Measurements from ENCODE around the gene RHBDD3.

The RHBDD3 gene

DNA sequence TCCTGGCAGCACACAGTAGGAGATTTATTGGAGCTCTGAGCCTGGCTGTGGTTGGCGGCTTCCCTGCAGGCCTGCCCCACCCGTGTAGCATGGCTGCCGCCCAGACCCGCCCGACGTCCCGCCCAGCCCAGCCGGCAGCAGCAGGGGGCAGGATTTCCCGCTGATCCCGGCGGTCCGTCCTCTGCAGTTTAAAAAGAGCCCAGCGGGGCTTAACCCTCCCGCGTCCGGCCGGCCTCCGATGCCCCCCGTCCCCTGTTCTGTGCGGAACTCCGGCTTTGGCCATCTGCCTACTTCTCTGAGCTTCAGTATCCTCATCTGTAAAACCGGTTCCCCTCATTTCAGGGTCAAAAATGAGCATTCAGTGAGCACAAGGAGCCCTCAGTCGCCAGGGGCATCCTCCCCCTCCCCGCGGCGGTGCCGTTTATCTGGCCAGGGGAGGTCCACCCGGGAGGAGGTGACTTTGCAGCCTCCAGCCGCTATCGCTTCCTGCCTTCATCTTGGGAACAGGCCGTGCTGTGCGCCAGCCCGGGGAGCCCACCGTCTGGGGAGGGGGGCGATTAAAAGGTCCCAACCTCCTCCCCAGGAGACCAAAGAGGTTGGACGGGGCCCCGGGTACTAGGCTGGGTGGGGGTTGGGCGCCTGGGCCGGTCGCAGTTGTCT lies 38.5 kb upstream of the RHBDD3 start, which contains the start of gene GAS2L1:
GAS2L1 (plus strand) TSS at position 476 of the 660 bp plus-strand sequence. CDS start 1,456 bp downstream, outside the sequence.
- peak; percentile 67 to 72 for DNase-seq

DNA sequence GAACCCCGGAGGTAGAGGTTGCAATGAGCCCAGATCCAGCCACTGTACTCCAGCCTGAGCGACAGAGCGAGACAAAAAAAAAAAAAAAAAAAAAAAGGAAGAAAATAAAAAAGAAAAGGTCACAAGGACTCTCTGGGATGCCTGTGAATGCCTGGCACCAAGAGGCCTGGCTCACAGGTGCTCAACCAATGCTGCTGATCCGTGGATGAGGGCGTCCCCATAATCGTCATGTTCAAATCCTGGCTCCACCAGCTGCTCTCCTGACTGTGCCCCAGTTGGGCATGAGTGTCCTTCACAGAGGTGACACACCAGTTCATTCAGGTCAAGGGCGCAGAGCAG lies 38.0 kb upstream of the RHBDD3 start:
- DNase-seq = no peak

DNA sequence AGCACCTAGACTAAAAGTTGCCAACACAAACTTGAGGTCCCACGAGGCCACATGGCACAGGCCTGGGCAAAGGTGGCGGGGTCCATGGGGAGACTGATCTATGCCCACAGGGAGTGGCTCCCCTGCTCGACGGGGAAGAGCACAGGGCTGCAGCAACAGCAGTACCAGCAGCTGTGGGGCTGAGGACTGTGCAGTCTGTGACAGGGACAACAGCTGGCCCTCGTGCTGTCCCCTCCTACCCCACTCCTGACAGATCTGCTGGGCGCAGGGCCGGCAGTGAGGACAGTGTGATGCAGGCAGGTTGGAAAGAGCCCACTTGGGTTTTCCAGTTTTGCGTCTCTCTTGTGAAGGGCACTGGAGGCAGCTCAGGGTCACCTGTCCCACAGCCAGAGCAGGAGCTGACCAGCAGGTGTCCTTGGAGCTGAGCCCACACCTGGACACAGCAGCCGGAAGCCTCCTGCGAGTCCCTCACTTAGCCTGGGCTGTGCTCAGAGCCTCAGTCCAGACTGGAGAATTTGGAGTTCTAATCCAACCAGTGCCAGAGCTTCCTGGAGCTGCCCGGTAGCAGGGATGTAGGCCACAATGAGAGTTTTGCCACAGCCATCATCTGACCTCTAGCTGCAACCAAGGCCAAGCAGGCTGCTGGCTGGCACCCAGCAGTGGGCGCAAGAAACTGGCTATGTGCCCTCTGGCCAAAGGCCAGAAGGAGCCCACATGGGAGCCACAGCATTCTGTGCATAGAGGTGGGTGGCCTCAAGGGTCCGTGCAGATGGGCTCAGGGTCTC lies 35.1 kb upstream of the RHBDD3 start:
- DNase-seq = no peak

DNA sequence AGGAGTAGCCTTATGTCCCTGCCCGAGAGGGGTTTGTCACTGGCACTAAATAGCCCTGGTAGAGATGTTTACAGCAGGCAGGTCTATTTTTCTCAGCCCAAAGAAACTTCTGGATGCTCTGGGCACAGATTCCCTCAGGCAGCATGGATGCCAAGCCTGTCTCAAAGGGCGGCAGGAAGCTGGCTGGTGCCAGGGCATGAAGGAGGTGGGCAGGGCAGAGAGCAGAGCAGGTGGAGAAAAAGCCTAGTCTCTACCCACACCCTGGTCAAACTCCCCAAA lies 34.6 kb upstream of the RHBDD3 start:
- DNase-seq = no peak

DNA sequence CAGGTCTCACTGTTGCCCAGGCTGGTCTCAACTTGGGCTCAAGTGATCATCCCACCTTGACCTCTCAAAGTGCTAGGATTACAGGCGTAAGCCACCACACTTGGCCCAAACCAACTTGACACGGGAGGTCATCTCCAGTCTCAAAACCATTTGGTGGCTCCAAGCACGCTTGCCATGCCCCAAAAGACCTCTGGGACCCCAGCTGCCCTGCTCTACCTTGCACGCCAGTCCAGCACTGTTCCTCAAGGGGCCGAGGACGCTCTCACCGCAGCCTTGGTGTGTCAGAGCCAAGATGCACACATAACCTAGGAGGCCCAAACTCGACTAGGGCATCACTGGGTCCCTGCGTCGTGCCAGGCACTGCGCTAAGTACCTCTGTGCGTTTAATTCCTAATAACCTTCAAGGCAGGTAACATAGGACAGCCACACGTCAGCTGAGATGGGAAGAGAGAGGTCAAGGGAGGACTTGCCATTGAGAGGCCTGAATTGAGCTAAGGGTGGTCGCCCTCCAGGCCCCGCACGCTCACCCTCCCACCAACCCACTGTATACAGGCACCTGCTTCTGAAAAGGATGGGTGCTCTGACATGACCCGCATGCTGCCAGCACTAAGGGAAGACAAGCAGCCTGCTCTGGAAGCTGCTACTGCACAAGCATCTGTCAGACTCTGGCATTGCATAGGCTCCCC lies 34.1 kb upstream of the RHBDD3 start:
- peak in 1 of 2 experiments; percentile 32 for DNase-seq

DNA sequence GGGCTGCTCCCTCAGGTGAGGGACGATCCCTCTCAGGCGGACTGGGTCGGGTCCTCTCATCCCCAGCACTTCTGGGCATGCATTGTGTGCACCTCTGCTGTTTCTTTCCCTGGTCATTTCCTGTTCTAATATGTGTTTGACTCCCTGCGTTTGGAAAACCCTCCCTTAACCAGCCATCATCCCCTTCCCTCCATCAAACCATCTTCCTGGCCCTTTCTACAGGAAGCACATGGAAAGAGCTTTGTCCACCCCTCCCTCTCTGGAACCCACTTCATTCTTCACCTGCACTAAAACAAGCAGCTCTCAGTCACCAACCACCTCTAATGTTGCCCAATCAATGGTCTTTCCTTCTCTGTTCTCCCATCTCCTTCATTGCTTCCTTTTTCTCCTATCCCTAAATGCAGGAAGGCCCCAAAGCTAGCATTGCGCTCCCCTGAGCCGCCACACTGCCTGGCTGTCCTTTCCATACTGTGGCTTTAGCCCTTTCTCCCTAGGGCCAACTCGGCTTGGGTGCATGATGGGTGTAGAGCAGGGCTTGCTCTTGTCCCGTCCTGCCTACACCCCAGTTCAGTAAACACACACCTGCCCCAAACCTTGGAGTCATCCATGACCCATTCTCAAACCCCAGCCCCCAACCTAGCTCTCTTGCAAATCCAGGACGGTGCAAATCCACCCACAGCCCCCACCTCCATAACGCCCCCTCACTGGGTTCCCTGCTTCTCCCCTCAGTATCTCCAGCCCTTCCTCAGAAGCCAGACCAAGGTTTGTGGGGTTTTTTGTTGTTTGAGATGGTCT lies 33.2 kb upstream of the RHBDD3 start:
- DNase-seq = peak; percentile 49 to 51

DNA sequence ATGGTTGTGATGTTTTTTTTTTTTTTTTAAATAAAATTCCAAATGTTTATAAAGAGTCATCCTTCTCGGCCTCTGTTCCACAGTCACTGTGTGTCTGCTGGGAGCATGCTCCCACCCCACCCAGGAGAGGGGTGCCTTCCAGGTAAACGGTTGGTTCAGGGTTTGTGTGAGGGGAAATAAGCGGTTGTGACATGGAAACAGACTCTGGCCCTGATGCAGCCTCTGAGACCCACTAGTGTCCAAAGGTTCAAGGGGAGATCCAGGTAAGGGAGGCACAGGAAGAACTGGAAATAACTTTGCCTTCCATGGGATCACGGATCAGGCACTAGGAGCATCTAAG lies 32.7 kb upstream of the RHBDD3 start:
- DNase-seq = peak in 1 of 2 experiments; percentile 19

DNA sequence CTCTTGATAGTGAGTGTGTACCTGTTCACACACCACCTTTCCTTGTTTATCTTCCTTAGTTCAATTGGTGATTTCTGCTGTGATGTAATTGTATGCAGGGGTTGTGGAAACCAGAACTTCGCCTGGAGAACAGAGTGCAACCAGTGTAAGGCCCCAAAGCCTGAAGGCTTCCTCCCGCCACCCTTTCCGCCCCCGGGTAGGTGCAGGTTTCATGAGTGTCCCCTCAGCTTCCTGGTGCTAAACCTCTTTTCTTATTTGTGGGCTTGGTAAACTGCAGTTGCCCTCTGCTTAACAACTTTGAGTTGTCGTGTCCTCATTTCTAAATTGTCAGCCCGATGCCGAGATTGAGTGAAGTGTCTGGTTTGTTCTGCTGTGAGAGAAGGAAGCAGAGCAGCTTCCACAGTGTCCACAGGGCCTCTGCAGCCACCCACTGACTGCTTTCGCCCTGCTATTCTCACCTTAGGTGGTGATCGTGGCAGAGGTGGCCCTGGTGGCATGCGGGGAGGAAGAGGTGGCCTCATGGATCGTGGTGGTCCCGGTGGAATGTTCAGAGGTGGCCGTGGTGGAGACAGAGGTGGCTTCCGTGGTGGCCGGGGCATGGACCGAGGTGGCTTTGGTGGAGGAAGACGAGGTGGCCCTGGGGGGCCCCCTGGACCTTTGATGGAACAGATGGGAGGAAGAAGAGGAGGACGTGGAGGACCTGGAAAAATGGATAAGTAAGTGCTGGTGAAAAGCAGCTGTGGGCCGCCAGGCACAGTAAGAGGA lies 31.5 kb upstream of the RHBDD3 start:
- peak; percentile 15 to 19 for DNase-seq

DNA sequence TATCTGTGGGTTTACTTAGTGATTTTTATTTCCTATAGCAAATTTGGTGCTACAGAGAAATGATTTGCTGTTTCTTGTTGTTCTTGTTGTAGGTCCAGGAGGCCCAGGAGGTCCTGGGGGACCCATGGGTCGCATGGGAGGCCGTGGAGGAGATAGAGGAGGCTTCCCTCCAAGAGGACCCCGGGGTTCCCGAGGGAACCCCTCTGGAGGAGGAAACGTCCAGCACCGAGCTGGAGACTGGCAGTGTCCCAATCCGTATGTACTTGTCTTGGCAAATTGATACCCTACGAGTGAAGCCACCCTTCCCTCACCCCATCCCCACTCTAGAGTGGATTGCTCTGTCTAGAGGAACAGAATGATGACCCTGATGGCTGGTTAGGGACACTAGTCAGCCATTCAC lies 30.9 kb upstream of the RHBDD3 start:
- peak in 1 of 2 experiments; percentile 21 for DNase-seq

DNA sequence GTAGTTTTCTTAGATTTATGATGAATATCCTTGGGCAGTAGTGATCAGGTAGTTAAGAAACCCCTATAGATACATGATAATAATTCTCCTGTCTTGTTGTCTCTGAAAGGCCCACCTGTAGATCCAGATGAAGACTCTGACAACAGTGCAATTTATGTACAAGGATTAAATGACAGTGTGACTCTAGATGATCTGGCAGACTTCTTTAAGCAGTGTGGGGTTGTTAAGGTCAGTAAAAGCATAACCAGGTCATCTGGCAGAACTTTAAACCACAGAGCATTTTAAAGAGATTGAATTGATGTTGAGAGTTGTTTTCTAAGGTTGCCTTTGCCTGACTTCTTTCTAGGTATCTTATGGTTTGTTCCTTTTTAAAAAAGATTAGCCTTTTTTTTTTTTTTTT lies 24.6 kb upstream of the RHBDD3 start:
- no peak for DNase-seq

DNA sequence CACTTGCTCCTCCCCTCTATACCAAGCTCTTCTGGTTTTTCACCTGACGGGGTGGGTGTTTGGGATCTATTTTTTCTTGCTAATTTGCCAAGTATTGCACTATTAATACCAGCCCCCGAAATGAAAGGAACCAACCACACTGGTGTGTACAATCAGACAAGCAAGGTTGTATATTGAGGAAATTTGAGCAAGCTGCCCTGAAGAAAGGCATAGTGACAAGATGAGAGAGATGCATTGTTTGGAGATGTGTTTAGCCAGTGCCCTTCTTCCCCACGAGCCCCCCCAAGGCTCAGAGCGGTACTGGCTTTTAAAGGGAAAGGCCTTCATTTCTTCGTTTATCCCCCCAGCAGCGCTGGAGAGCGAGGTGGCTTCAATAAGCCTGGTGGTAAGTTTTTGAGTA lies 23.4 kb upstream of the RHBDD3 start:
- peak; percentile 15 to 19 for DNase-seq

DNA sequence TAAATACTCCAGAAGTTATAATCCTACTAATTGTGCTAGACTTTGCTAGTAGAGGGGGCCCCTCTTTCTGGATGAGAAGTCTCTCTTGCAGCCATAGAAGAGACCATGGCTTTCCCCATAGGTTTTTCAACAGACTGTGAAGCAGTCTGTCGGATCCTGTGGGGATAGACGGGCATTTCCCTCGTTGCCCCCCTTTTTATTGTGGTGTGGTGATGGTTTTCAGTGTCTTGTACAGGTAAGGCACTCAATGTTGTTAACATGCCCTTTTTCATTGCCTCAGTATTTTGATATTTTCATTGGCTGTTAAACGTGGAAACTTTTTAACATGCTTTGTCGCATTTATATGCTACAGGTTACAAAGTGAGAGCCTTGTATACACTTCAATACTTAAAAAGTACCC lies 22.3 kb upstream of the RHBDD3 start:
- no peak for DNase-seq

DNA sequence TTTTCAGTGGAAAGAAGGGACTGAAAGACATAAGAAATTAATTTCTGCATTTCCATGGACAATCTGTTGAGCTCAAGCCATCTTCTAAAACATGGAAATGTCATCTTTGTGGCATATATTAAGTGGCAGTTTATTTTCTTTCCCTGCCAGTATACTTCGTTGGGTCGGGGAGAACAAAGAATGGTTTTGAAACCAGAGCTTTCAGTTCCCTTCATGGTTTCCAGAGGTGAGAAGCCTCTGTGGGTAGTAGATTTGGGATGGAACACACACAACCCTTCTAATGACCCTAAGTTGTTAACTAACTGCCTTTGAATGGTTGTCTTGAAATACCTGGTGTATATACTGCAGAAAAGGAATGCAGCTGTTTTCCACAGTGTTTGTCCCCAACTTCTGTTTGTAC lies 21.1 kb upstream of the RHBDD3 start:
- DNase-seq = no peak

DNA sequence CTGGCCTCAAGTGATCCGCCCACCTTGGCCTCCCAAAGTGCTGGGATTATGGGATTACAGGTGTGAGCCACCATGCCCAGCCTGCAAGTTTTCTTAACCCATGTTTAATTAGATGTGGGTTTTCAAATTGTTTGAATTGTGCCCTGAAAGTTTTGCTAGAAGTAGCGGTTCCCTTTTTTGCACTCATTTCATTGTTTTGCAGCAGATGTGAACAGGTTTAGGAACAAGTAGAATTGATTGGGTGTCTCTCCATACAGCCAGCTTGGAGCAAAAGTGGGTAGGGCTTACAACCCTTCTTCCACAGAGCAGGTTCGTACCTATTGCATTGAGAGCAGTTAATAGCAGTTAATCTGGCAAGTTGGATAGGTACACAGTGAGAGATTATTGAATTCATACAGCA lies 16.4 kb upstream of the RHBDD3 start:
- no peak for DNase-seq

DNA sequence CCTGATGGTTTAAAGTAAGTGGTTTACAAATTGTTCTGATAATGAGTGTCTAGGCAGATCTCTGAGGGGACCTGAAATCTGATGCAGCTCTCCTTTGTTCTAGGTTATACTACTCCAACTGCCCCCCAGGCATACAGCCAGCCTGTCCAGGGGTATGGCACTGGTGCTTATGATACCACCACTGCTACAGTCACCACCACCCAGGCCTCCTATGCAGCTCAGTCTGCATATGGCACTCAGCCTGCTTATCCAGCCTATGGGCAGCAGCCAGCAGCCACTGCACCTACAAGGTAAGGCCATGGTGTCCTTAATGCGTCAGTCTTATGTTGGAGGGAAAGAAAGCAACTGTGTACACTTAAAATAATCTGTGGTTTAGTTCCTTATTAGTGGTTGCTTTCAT lies 10.1 kb upstream of the RHBDD3 start:
- peak; percentile 12 to 14 for DNase-seq

DNA sequence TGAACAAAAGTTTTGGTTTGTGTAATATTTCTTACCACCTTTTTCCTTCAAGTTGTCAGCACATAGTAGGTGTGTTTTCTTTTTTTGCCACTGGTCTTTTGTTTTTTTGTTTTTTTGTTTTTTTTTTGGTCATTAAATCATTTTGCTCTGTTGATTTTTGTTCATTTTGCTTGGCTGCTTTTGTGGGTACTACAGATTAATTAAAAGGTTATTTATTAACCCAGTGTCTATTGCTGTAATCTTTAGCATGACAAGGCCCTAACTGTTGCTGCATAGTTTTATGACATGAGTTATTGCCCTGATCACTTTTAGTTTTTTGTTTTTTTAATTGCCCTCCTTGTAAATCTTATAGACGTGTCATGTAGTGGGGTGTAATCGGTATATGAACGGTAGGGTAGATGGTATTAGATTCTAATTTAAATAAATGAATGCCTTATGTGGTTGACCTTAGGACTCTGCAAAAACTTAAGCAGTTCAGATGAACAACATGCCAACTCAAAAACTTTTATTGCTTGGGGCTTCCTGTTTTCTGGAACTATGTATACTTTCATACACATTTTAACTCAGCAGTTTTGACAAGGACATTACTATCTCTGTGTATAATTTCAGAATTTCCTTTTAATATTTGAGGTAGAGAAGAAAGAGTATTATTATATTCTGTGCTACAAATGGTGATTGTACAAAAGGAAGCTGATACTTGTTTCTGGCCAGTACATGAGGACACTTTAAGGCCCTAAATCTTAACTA lies 8.2 kb upstream of the RHBDD3 start:
- no peak for DNase-seq

DNA sequence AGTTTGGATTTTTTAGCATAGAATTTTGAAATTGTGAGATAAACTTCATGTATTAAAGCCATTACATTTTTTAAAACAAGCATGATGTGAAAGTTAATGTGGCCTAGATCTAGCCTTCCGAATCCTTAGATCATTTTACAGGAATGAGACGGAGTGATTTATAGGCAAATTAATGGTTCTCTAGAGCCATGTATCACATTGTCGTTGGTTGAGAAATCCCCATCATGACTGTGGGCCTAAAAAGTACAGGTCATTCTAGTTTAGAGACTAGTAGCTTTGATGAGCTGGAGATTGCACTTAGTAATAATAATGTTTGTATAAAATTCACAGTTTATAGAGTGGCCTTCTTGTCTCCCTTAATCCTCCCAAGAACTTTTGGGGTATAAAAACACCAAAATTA lies 7.4 kb upstream of the RHBDD3 start:
- DNase-seq = no peak

DNA sequence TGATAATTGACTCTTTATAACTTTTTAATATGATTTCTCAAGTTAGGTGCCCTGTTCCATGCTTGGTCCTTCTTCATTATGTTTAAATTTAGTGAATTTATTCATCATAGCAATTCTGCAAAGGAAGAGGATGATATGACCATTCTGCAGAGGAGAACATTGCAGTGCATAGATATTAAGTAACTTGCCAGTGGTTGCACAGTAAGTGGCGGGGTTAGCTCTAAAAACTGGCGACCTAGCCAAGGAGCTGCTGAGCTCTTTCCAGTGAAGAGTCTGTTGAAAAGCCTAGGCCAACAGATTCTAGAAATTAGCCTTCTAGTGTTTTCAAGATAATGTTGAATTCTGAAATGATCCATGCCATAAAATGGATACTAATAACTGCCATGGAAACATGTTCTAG lies 4.8 kb upstream of the RHBDD3 start:
- no peak for DNase-seq

DNA sequence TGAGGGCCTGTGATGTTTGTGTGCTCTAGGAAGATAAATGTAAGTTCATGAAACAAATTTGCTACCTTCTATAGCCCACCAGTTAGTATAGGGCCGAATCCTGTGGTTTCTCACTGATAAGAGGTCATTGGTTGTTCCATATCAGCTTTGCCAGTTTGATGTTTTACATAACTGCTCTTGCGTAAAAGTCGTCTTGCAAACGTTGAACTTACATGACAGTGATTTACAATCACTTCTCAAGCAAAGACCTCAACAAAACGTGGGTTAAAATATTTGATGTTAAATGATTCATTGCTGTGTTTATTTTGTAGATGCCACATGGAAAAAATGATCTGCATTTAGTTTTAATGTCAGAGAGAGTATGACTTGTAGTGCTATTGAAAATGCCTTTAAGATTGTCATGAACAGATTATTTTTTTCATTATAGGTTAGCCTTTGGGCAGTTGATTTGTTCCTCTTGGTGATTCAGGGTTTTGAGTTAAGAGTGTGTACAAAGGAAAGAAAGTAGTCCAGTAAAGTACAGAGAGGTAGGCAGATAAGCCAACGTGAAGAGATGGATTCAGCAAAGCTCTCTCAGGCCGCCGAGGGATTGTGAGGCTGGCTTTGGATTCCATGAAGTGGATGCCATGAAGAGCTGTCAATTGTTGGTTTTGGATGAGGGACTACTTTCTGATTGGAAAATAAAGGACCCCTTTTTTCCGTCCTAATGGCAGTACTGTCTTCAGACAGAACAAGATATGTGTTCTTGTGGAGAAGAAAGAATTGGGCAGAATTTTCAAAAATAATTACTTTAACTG lies 2.9 kb upstream of the RHBDD3 start:
- no peak for DNase-seq

DNA sequence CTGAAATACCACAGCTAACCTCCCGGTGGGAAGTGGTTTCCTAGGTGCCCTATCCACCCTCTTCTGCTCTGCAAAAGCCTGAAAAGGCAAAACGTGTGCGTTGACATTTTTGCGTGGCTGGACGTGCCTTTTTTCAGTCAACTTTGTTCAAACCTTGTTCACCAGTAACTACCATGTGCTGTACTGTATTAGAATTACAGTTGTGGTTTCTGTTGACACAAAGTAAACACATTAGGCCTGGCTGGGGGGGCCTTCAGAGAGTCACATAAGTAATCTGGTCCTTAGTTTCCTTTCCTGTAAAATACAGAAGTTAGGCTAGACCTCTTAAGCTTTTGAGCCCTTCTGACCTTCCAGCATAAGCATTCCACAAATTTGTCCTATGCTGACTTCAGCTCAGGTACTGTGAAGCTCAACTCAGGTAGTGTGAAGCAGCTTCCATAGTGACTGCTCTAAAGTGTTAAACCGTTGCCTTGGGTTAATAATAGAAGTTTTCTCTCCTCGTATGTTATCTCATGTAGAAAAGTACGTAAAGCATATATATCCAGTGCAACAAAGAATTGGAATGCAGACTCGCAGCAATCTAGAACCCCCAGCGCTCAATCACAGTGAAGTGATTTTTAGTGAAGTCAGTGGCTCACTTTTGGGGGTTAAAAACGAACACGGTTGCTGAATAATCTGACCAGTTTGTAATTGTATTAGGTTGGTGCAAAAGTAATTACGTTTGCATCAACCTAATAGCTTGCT lies 2.1 kb upstream of the RHBDD3 start:
- no peak for DNase-seq
